Neural cell (in vitro differentiated cells): Measurements from ENCODE around the gene ABCA12.

ENCODE experiments used
- EP300 ChIP-seq: fragments of 450-650 bp; conservative IDR thresholded peaks from 2 replicates; pipeline ENCODE4 v1.6.1; 2014; ENCODE audit warnings: antibody characterized with exemption, mild to moderate bottlenecking, moderate library complexity; ENCODE audit not compliant: poor library complexity, severe bottlenecking
- POLR2AphosphoS5 ChIP-seq: IDR thresholded peaks from 2 replicates; pipeline ENCODE4 v1.6.1; 2012
- TF ChIP-seq, protein P1 (sequence below): fragments of 450-650 bp; IDR thresholded peaks from 2 replicates; pipeline ENCODE4 v1.5.1; 2014; ENCODE audit warnings: antibody characterized with exemption, mild to moderate bottlenecking, moderate library complexity; ENCODE audit not compliant: poor library complexity, severe bottlenecking

DNA sequence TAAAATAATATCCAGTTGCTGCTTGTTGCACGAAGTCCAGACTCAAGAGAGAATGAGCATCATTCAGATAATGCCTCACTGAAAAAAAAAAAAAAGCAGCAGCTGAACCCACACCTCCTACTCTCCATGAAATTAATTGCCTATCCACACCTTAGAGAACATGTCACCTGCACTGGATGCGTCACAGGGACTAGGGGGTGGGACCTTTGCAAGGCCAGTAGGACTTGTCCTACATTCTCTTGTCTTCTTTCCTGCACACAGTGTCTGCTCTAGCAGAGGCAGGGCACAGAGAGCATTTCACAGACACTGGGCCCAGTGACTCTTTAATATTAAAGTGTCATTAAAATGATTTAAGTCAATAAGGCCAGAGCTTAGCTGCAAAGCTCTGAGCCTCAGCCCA, at the start of gene ABCA12:
- no peak for TF ChIP-seq POLR2AphosphoS5
- TF ChIP-seq, protein P1, sequence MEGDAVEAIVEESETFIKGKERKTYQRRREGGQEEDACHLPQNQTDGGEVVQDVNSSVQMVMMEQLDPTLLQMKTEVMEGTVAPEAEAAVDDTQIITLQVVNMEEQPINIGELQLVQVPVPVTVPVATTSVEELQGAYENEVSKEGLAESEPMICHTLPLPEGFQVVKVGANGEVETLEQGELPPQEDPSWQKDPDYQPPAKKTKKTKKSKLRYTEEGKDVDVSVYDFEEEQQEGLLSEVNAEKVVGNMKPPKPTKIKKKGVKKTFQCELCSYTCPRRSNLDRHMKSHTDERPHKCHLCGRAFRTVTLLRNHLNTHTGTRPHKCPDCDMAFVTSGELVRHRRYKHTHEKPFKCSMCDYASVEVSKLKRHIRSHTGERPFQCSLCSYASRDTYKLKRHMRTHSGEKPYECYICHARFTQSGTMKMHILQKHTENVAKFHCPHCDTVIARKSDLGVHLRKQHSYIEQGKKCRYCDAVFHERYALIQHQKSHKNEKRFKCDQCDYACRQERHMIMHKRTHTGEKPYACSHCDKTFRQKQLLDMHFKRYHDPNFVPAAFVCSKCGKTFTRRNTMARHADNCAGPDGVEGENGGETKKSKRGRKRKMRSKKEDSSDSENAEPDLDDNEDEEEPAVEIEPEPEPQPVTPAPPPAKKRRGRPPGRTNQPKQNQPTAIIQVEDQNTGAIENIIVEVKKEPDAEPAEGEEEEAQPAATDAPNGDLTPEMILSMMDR = no peak
- no peak for TF ChIP-seq EP300
